AG09319 (cell line): ENCODE data around the gene ACOT11.
"Not testable (repeated sequence)": the region's sequence is repeated elsewhere in the genome, so short reads cannot be mapped to it uniquely, and the experiment has no call there.

ENCODE experiments used
- DNase-seq: peaks from one replicate; pipeline ENCODE4 v3.0.0-alpha.2; 2010; ENCODE audit warnings: low read depth; ENCODE audit errors: extremely low read depth
- TF ChIP-seq, protein P1 (sequence below): IDR thresholded peaks from 2 replicates; pipeline ENCODE4 v1.5.1; 2011; ENCODE audit warnings: low read depth, mild to moderate bottlenecking, inconsistent platforms, low read length, moderate library complexity

The ACOT11 gene

DNA sequence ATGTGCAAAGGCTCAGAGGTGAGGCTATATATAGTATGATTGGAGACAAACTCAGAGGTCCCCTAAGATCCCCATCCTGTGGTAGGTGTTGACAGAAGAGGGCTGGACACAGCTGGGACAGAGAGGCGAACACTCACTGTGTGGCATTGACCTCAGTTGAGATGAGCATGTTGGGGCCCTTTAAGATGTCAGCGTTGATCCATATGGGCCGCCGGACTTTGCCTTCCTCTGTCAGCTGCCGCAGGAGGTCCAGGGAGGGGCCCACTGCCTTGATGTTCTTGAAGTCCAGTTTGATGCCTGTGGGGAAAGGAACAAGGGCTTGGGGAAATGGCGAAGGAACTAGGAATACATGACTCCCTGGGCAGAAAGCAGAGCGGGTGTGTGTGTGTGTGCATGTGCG is 66.5 kb downstream of the ACOT11 start:
- DNase-seq, result no peak
- TF ChIP-seq, protein P1, sequence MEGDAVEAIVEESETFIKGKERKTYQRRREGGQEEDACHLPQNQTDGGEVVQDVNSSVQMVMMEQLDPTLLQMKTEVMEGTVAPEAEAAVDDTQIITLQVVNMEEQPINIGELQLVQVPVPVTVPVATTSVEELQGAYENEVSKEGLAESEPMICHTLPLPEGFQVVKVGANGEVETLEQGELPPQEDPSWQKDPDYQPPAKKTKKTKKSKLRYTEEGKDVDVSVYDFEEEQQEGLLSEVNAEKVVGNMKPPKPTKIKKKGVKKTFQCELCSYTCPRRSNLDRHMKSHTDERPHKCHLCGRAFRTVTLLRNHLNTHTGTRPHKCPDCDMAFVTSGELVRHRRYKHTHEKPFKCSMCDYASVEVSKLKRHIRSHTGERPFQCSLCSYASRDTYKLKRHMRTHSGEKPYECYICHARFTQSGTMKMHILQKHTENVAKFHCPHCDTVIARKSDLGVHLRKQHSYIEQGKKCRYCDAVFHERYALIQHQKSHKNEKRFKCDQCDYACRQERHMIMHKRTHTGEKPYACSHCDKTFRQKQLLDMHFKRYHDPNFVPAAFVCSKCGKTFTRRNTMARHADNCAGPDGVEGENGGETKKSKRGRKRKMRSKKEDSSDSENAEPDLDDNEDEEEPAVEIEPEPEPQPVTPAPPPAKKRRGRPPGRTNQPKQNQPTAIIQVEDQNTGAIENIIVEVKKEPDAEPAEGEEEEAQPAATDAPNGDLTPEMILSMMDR, result no peak

DNA sequence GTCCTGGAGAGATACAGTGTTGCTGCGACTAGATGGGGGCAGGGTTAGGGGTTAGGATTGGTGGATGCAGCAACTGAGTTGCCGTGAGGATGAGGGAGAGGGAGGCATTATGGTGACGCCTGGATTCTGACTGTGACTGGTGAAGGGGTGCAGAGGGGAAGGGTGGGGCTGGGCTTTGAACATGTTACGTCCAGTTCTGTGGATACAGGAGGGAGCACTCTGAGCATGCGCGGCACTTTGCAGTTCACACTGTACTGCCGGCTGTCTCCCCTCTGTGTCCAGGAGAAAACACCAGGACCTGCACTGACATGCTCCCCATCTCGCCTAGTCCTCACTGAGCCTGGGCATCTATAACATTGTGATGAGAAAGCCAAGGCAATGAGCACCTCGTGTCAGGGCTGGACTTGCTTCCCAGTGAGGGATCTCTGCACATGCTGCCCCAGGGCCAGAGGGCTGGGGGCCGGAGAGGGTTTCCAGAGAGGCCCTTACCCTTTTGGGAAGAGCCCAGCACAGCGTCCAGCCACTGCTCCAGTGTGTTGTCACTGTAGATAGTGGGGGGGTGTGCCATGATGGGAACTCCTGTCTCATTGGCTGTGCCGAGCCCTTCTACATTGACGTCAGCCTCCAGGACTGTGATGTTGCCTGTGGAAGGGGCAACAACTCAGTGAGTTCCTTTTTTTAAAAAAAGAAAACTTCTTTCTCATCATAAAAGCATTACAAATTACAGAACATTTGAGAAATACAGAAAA is 67.7 kb downstream of the ACOT11 start:
- DNase-seq, result no peak
- TF ChIP-seq, protein P1, result no peak

DNA sequence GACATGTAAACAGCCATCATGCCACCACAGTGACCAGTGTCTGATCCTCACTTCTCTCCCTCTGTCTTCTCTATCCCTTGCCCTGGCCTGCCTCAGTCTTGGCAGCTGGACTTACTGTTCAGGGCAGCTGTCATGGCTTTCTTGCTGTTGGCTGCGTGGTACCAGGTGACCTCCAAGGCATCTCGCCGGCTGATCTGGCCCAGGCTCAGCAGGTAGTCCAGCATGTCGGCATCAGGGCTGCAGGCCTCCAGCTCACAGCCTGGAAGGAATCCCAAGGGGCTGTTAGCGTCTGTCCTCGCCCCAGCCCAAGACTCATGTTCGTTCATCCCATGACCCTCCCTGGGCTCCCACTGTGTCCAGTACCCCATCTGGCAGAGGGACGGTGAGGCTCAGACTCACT is 71.7 kb downstream of the ACOT11 start:
- no peak for DNase-seq
- TF ChIP-seq, protein P1, result no peak

DNA sequence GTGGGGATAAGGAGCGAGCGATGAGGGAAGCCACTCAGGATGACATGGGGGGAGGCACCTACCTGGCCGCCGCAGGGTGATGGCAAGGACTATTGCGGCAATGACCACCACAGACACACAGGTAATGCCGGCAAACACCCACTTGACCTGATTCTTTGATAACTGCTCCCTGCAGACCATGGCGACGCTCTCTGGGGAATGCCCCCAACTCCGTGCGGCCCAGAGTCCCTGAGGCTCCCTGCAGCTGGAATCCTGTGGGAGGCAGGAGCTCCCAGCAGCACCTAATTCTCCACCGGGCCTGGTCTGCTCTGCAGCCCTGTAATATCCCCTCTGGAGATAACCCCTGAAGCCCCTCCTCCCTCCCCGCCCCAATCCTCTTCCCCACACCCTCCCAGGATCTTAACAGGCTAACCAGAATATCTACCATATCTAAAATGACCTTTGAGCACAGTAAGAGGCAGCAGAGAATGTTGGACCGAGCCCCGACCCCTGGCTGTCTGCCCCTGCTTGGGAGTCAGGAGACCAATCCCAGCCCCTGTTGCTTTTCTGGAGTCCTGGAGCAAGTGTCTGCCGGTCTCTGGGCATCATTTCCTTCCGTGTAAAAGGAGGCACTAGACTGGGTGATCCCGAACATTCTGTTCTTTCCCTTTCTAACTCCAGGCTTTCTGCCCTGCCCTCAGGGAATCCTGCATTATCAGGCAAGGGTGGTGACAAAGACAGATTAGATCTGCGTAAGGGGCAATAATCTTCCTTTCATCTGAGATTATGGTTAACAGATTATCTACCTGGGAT is 75.4 kb downstream of the ACOT11 start, which contains the start of gene FAM151A:
Gene FAM151A, minus strand, starts transcription at position 310 of the 792 bp plus-strand sequence. Its CDS starts 130 bp downstream, at position 180.
- no peak for DNase-seq
- TF ChIP-seq, protein P1, result no peak

DNA sequence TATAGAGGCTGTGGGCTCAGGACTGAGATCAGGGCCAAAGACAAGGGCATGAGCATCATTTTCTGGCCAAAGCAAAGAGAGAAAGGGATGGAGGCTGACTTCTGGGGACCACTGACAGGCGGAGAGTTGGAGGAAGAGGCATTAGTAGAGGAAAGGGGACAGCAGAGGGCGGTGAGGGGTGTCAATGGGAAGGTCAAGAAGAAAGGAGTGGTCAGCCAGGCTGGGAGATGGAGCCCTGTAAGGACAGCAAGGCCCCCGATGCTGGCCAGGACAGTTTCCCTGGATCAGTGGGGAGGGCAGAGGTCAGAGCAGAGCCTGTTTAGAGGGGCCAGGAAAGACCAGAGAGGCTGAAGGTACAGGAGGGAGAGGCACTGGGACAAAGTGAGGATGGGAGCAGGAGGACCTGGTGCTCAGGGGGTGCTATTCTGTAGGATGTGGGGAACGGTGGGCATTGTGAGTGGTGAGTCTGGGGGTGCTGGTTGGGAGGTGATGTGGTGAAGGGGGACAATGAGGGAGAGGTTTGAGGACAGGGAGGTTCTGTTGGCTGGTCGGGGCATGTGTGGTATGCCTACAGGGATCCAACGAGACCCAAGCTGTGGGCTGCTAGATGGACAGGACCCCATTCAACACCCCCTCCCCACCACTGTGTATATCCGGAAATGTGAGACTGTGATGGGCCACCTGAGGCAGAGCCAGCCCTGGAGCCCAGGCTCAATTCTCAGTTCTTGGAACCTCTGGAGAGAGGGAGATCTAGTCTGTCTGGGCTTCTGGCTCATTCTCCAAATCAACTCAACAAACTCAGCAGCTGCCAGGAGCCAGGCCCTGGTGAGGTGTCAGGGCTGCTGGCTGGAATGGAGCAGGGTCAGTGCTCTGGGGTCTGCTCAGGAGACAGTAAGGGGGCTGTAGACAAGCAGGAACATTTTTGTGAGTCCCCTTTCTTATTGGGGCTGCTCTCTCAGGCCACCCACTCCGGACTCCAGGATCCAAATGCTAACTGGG is 76.7 kb downstream of the ACOT11 start:
- TF ChIP-seq, protein P1, result no peak
- no peak for DNase-seq

DNA sequence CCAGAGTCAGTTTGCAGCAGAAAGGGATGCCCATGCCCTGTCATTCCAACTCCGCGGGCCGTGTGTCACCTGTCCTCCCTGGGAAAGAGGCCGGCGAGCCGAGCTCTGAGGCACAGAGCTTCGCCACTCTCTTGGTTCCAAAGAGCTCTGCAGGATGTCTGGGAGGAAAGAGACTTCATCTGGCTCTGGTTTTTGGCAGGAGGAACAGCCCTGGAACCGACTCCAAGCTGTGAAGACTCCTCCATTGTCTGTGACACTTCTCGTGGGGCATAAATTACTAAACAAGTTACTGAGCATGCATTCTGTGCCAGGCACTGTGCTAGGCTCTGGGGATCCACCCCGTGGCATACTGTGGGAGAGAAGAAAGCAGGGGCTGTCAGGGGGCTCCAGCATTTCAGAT is 79.2 kb downstream of the ACOT11 start:
- TF ChIP-seq, protein P1, result no peak
- no peak for DNase-seq

DNA sequence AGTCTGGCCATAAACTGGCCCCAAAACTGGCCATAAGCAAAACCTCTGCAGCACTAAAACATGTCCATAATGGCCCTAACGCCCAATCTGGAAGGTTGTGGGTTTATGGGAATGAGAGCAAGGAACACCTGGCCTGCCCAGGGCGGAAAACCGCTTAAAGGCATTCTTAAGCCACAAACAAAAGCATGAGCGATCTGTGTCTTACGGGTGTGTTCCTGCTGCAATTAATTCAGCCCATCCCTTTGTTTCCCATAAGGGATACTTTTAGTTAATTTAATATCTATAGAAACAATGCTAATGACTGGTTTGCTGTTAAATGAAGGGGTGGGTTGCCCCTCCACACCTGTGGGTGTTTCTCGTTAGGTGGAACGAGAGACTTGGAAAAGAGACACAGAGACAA is 87.8 kb downstream of the ACOT11 start:
- not testable (repeated sequence) for DNase-seq

DNA sequence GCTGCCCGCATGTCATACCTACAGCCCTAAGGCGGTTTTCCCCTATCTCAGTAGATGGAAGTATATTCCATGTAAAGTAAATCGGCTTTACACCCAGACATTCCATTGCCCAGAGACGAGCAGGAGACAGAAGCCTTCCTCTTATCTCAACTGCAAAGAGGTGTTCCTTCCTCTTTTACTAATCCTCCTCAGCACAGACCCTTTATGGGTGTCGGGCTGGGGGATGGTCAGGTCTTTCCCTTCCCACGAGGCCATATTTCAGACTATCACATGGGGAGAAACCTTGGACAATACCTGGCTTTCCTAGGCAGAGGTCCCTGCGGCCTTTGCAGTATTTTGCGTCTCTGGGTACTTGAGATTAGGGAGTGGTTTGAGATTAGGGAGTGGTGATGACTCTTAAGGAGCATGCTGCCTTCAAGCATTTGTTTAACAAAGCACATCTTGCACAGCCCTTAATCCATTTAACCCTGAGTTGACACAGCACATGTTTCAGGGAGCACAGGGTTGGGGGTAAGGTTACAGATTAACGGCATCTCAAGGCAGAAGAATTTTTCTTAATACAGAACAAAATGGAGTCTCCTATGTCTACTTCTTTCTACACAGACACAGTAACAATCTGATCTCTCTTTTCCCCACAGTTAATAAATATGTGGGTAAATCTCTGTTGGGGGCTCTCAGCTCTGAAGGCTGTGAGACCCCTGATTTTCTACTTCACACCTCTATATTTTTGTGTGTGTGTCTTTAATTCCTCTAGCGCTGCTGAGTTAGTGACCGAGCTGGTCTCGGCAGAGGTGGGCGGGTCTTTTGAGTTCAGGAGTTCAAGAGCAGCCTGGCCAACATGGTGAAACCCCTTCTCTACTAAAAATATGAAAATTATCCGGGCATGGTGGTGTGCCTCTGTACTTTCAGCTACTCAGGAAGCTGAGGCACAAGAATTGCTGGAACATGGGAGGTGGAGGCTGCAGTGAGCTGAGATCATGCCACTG is 88.7 kb downstream of the ACOT11 start:
- not testable (repeated sequence) for DNase-seq
